NCI-H2227 treated with DMSO at 0.1 percent for 48 hours (cell line): ENCODE data around the gene ILKAP.
"Not testable (repeated sequence)": the region's sequence is repeated elsewhere in the genome, so short reads cannot be mapped to it uniquely, and the experiment has no call there.

ENCODE experiments used
- DNase-seq: peaks from one replicate; lab custom pipeline; 2025; lab: John Stamatoyannopoulos, UW

Gene ILKAP

GRCh38 chr2:238202326-238203093 lies 985 bp downstream of the ILKAP start:
- no peak for DNase-seq

- DNase-seq, result no peak
Observed at GRCh38 chr2:238190445-238190844, 13.1 kb downstream of the ILKAP start.

- DNase-seq, result no peak
Observed at GRCh38 chr2:238187618-238188548, 15.6 kb downstream of the ILKAP start.

GRCh38 chr2:238183821-238184220 lies 19.7 kb downstream of the ILKAP start:
- DNase-seq, result no peak

- DNase-seq, result no peak
Observed at GRCh38 chr2:238182362-238182761, 21.1 kb downstream of the ILKAP start.

GRCh38 chr2:238180554-238180953 lies 22.9 kb downstream of the ILKAP start:
- no peak for DNase-seq

- no peak for DNase-seq
Observed at GRCh38 chr2:238176613-238177012, 26.9 kb downstream of the ILKAP start.

- no peak for DNase-seq
Observed at GRCh38 chr2:238174701-238175100, 28.8 kb downstream of the ILKAP start.

GRCh38 chr2:238174291-238174690 lies 29.2 kb downstream of the ILKAP start:
- no peak for DNase-seq

GRCh38 chr2:238173692-238174091 lies 29.8 kb downstream of the ILKAP start:
- no peak for DNase-seq

- no peak for DNase-seq
Observed at GRCh38 chr2:238172439-238172838, 31.1 kb downstream of the ILKAP start.

- no peak for DNase-seq
Observed at GRCh38 chr2:238171575-238172187, 31.8 kb downstream of the ILKAP start.

- DNase-seq, result not testable (repeated sequence)
Observed at GRCh38 chr2:238171072-238171431, 32.4 kb downstream of the ILKAP start.

GRCh38 chr2:238170386-238171071 lies 33.0 kb downstream of the ILKAP start:
- no peak for DNase-seq

GRCh38 chr2:238169708-238170251 lies 33.7 kb downstream of the ILKAP start:
- no peak for DNase-seq

- DNase-seq, result no peak
Observed at GRCh38 chr2:238169048-238169707, 34.3 kb downstream of the ILKAP start.

GRCh38 chr2:238168196-238169047 lies 35.1 kb downstream of the ILKAP start:
- DNase-seq, result no peak

GRCh38 chr2:238167761-238168160 lies 35.7 kb downstream of the ILKAP start:
- no peak for DNase-seq

- DNase-seq, result no peak
Observed at GRCh38 chr2:238167344-238167715, 36.2 kb downstream of the ILKAP start.
